HG02943 (cell line): ENCODE data around the gene AKAP8L.

Source experiments
- ATAC-seq: cut with Tn5 transposase; IDR thresholded peaks from one replicate; pipeline ENCODE4 v1.9.1; 2021; ENCODE audit warnings: mild to moderate bottlenecking, low read depth, moderate library complexity; ENCODE audit not compliant: unreplicated experiment

AKAP8L gene

GRCh38 chr19:15449620-15450527 is 31.1 kb upstream of the AKAP8L start, which contains the start of gene WIZ:
TSS of gene WIZ (minus strand) at chr19:15449956. CDS start at chr19:15448307, 1,649 bp downstream.
- ATAC-seq = no peak

DNA sequence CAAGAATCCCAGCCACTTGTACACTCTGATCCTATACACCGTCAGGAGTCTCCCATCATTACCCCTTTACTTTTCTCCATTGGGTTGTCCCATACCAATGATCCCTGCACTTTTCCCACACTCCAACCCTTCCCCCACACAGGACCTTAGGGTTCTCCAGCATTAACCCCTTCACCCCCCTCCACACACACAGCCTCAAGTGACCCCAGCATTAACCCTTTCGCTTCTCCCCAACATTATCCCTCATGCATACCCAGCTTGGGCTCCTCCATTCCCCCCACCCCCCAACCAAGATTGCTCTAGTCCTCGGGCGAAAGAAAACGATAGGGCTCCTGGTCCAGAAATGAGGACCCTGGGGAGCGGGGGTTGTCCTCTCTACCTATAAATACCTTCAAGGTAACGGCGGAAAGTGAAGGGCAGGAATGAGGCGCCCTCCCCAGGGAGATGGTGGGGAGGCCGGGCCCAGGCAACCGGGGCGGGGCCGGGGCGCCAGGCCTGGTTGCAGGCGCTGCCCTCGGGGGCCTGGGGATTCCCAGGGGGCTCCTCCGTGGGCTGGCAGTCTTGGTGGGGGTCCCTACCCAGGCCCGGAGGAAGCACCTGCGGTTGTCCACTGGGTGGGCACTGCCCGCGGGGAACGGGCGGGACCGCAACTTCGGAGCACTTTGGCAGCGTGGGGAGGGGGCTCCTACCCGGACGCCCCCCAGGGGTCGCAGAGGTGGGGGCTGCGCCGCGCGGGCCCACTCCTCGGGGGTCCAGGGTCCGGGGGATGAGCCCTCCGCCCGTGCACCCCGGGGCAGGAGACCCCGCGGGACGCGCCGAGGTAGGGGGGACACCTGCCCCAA is 30.2 kb upstream of the AKAP8L start:
- no peak for ATAC-seq

DNA sequence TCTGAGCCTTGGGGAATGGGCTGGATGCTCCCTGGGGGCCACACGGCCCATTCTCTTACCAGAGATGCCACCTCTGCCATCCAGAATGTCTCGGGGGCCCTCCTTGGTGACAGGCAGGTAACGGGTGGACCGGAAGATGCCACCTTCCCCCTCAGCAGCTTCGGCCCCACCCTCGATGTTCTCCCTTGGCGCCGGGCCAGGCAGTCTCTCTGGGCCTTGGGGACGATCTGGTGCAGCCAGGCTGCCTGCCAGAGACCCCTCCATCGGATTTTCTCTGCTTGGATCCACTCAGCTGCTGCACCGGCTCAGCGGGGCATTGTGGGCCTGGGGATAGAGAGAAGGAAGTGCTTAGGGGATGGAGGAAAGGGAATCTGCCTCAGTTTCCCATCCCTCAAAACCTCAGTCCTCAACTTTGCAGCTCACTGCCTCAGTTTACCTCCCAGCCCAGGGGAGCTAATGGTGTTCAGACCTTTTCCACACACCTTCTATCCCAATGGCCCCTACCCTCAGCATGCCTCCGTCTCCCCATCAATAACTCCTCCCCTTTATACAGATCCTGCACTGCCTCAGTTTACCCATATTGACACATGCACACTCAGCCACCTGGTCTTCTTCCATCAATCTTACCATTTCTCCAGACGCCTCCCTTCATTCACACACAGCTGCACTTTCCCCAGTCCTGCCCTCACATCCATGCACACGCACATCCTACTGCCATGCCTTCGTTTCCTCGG is 29.4 kb upstream of the AKAP8L start:
- no peak for ATAC-seq

- no peak for ATAC-seq
Measured at GRCh38 chr19:15447057-15447456, 28.3 kb upstream of the AKAP8L start.

DNA sequence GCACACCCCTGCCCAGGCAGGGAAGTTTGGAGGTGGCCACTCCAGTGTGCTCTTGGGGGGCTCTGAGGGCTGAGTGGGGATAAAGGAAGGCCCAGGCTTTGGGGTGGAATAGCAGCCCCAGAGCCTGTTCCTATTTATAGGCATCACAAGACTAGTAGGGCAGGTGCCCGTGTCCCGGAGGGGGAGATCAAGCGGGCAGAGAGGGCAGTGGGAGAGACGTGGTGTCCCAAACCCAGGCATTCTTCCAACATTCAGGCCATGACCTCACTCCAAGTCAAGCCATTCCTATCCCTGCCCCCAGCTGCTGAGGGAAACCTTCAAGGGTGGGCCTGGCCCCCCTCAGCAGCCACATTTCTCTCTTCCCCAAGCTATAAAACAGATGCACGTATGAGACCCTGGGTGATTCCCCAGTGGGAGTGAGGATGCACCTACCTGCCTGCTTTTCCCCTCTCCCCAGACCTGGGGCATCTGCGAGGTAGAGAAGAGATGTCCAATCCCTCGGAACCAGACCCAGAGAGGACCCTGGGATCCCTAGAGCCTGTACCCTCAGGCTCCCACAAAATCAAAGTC is 27.1 kb upstream of the AKAP8L start:
- no peak for ATAC-seq

DNA sequence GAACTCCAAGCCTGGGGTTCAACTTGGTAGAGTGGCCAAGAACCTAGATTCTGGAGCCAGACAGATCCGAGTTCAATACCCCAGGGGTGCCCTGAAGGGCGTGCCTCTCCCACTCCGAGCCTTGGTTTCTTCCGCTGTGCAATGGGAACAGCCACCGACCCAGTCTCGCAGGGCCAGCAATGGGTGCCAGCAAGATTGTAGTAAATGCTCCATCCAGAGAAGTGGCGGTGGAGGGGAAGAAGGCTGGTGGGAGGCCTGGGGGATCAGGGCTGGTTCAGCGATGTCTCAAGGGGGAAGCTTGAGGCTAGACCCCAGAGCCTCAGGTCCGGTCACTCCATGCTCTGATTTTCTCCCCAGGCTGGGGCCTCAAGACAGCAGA is 26.4 kb upstream of the AKAP8L start:
- ATAC-seq = no peak

DNA sequence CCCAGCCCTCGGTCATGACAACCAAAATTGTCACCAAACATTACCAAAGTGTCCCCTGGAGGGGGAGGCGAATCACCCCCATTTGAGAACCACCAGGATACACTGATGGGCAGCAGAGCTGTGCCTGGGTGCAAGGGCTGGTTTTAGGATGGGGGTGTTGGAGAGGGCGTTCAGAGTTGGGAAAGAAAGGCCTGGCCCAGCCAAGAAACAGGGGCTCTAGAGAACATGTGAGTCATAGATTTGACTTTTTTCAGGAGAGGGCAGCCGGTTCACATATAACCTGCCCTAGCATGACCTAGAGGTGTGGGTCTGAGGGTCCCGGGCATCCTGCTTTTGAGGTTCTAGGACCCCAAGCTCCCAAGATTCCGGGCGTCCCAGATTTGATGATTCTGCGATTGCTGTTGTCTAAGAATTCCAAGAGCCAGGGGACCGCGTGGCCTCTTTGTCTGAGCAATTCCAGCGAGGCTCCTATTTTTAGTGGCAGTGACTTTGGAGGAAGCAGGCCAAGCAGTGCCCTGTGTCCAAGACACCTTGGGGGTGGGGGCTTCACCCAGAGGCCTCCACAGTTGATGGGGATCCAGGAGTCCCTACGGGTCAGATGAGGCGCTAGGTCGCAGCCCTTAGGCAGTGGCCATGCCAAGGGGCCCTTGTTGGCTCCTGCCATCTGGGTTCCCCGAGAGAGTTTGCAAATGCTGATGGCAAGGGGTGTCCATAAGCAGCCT is 25.9 kb upstream of the AKAP8L start:
- no peak for ATAC-seq

GRCh38 chr19:15443838-15444237 is 25.1 kb upstream of the AKAP8L start:
- ATAC-seq = no peak

GRCh38 chr19:15443325-15443724 is 24.5 kb upstream of the AKAP8L start:
- no peak for ATAC-seq

GRCh38 chr19:15442142-15442920 is 23.5 kb upstream of the AKAP8L start:
- no peak for ATAC-seq

DNA sequence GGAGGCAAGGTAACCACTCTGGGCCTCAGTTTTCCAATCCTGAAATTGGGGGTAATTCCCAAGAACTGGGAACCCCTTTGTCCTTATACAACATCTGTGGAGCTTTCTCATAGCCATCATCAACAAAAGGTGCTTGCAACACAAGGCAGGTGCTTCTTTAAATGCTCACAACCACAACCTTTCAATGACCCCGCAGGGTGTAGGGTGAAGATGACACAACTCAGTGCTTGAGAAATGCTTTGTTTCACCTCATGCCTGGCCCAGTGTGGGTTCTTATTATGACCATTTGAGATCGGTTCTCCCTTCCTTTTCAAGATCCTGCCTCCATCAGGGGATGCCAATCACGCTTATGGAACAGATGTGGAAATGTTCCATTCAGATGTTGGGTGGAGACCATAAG is 22.5 kb upstream of the AKAP8L start:
- no peak for ATAC-seq

- ATAC-seq = no peak
Measured at GRCh38 chr19:15439821-15440641, 21.2 kb upstream of the AKAP8L start.

- ATAC-seq = no peak
Measured at GRCh38 chr19:15439078-15439799, 20.5 kb upstream of the AKAP8L start.

DNA sequence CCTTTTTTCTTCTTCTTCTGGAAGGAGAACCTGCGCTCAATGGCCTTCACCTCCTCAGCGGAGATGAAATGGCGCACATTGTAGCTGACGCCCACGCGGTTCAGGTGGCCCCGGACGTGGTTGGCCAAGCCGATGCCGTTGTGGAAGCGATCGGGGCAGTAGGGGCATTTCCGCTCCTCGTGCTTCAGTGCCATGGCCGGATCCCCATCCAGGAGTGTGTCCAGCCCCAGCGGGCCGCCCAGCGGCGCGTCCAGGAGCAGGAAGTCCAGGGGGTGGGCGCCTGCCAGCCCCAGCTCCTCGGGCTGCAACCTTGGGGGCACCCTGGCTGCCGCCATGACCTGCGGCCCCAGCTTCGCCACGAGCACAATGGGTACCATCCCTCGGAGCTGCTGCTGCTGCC is 19.8 kb upstream of the AKAP8L start:
- no peak for ATAC-seq

DNA sequence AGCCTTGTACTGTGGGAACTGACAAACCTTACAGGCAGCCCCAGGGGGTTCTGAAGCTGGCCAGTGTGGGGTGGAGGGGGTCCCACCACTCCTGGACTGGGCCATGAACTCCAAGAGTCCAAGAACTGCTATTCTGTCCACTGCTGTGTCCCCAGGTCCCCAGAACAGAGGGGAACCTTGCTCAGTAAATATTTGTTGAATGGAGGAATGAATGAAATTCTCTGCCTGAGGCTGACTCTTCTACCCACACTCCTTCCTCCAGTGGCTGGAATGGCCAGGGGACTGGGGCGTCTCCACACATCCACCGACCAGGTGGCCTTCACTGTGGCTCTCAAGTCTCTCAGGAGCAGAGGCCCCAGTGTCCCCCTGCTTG is 19.3 kb upstream of the AKAP8L start:
- no peak for ATAC-seq

DNA sequence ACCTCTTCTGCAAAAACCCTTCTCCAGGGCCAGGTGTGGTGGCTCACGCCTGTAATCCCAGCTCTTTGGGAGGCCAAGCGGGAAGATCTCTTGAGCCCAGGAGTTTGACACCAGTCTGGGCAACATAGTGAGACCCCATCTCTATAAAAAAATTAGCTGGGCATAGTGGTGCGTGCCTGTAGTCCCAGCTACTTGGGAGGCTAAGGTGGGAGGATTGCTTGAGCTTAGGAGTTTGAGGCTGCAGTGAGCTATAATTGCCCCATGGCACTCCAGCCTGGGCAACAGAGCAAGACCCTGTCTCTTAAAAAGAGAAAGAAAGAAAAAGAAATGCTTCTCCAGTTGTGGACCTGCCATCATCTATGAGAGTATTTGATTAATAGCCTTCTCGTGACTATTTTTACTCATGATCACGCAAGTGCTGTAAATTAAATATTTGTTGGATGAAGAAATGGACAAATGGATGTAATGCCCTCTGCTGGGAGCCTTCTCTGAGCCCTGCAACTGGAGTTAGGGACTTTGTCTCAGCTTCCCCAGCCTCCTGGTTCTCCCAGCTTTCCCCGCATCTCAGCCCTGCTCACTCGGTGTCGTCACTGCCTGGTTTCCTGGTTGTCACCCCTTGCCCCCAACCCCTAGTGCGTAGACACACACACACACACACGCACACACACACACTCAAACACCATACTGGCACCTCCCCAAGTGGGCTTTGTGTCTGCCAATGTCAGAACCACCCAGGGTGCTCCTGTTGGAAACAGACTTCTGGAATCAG is 18.8 kb upstream of the AKAP8L start:
- no peak for ATAC-seq

DNA sequence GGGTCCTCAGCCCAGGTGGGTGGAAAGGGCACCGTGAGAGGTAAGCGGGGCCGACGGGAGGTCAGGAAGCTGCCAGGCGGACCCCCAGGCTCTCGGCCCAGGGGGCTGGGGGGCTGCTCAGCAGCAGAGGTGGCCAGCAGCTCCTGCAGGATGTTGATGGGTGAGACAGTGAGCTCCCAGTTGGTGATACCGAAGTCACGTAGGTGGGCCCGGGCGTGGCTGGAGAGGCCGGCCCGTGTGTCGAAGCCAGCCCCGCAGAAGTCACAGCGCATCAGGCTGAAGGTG is 18.0 kb upstream of the AKAP8L start:
- ATAC-seq = no peak
